ENCODE data around the gene OOEP. TPM values are rescaled to one million over a fixed set of nuclear protein-coding genes. Genes with fewer than 3 reads are reported as not detected.

The OOEP gene
- total RNA-seq, 1 experiment from 2014 or later: 1.1 TPM

- no peak for DNase-seq (ENCODE audit: low spot score)
- TF ChIP-seq CTCF (IDR thresholded peaks at IDR 0.05) (no peak), ZBTB21 (CRISPR knock-in tag; IDR thresholded peaks at IDR 0.05; ENCODE audit: borderline replicate concordance) (no peak), ZNF138 (CRISPR knock-in tag; conservative IDR thresholded peaks at IDR 0.05) (no peak), CBFB (CRISPR knock-in tag; IDR thresholded peaks at IDR 0.05; ENCODE audit: low read depth) (no peak), AFF4 (CRISPR knock-in tag; IDR thresholded peaks at IDR 0.05; ENCODE audit: borderline replicate concordance) (no peak), TEAD1 (CRISPR knock-in tag; IDR thresholded peaks at IDR 0.05) (no peak), MLX (CRISPR knock-in tag; IDR thresholded peaks at IDR 0.05) (no peak)
- TF ChIP-seq, protein P1, sequence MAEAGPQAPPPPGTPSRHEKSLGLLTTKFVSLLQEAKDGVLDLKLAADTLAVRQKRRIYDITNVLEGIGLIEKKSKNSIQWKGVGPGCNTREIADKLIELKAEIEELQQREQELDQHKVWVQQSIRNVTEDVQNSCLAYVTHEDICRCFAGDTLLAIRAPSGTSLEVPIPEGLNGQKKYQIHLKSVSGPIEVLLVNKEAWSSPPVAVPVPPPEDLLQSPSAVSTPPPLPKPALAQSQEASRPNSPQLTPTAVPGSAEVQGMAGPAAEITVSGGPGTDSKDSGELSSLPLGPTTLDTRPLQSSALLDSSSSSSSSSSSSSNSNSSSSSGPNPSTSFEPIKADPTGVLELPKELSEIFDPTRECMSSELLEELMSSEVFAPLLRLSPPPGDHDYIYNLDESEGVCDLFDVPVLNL (CRISPR knock-in tag; IDR thresholded peaks at IDR 0.05; ENCODE audit: borderline replicate concordance, low read depth): no peak
- TF ChIP-seq, protein P2, sequence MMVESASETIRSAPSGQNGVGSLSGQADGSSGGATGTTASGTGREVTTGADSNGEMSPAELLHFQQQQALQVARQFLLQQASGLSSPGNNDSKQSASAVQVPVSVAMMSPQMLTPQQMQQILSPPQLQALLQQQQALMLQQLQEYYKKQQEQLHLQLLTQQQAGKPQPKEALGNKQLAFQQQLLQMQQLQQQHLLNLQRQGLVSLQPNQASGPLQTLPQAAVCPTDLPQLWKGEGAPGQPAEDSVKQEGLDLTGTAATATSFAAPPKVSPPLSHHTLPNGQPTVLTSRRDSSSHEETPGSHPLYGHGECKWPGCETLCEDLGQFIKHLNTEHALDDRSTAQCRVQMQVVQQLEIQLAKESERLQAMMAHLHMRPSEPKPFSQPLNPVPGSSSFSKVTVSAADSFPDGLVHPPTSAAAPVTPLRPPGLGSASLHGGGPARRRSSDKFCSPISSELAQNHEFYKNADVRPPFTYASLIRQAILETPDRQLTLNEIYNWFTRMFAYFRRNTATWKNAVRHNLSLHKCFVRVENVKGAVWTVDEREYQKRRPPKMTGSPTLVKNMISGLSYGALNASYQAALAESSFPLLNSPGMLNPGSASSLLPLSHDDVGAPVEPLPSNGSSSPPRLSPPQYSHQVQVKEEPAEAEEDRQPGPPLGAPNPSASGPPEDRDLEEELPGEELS (CRISPR knock-in tag; IDR thresholded peaks at IDR 0.05): no peak
- CTCF ChIA-PET: no interaction called here
- Mint-ChIP-seq H3K4me3 (no peak overlapping the region), H3K9me3 (no peaks in the 10 kb centered on the region), H3K27me3 (ENCODE audit: low read depth) (no peaks in the 10 kb centered on the region), H3K36me3 (no peaks in the 10 kb centered on the region), H3K4me1 (no peaks in the 10 kb centered on the region), H3K27ac (no peak overlapping the region)
- POLR2A ChIA-PET: no interaction called here
- no peak for ATAC-seq
Measured at GRCh38 chr6:73409395-73409794, 39.7 kb upstream of the OOEP start.

GRCh38 chr6:73400656-73401055 is 31.0 kb upstream of the OOEP start:
- H3K4me3 Mint-ChIP-seq: no peak overlapping the region
- CTCF ChIA-PET: interaction anchor here (2.9 kb wide), 1 partner anchor 12 kb away, joined by 14 read pairs; no protein-coding TSS in a partner anchor
- no peak for DNase-seq (ENCODE audit: low spot score)
- peaks cover 6% of the 10 kb centered on the region for H3K9me3 Mint-ChIP-seq
- no peak for ATAC-seq
- peaks cover 5% of the 10 kb centered on the region; the same call in 1 of the 2 replicates for H3K36me3 Mint-ChIP-seq
- H3K27me3 Mint-ChIP-seq (ENCODE audit: low read depth): no peaks in the 10 kb centered on the region
- no peak overlapping the region for H3K27ac Mint-ChIP-seq
- TF ChIP-seq KAT7 (CRISPR knock-in tag; IDR thresholded peaks at IDR 0.05; ENCODE audit: borderline replicate concordance) (no peak), ERG (CRISPR knock-in tag; IDR thresholded peaks at IDR 0.05) (no peak), ZNF532 (CRISPR knock-in tag; IDR thresholded peaks at IDR 0.05; ENCODE audit: borderline replicate concordance) (no peak), ZNF138 (CRISPR knock-in tag; conservative IDR thresholded peaks at IDR 0.05) (no peak), FOXJ3 (CRISPR knock-in tag; IDR thresholded peaks at IDR 0.05; ENCODE audit: borderline replicate concordance) (no peak), ATF1 (CRISPR knock-in tag; IDR thresholded peaks at IDR 0.05) (no peak), ZNF396 (CRISPR knock-in tag; IDR thresholded peaks at IDR 0.05; ENCODE audit: borderline replicate concordance) (no peak), MXD4 (CRISPR knock-in tag; IDR thresholded peaks at IDR 0.05; ENCODE audit: borderline replicate concordance) (no peak), IRF1 (CRISPR knock-in tag; IDR thresholded peaks at IDR 0.05) (no peak)
- POLR2A ChIA-PET: interaction anchor here (0.6 kb wide), 1 partner anchor 8 kb away, joined by 11 read pairs; no protein-coding TSS in a partner anchor
- H3K4me1 Mint-ChIP-seq: peaks cover 9% of the 10 kb centered on the region

Measured in WTC11 (cell line).